IPS-NIHi7 (cell line): Measurements from ENCODE around the gene KLHDC2.
"Not testable (repeated sequence)": the region's sequence is repeated elsewhere in the genome, so short reads cannot be mapped to it uniquely, and the experiment has no call there.

Source experiments
- DNase-seq: peaks from one replicate; pipeline ENCODE4 v3.0.0; 2012; ENCODE audit warnings: mixed read lengths; ENCODE audit errors: extremely low spot score

KLHDC2 gene

GRCh38 chr14:49767571-49768300 is at the start of gene KLHDC2:
TSS of gene KLHDC2 (plus strand) at chr14:49768153. CDS start at chr14:49768469, 316 bp downstream.
- peak; percentile 87 for DNase-seq

- DNase-seq: no peak
Measured at GRCh38 chr14:49720744-49721143, 47.2 kb upstream of the KLHDC2 start.

GRCh38 chr14:49721733-49722435 is 46.1 kb upstream of the KLHDC2 start:
- DNase-seq: peak; percentile 31

- no peak for DNase-seq
Measured at GRCh38 chr14:49727171-49727570, 40.8 kb upstream of the KLHDC2 start.

DNA sequence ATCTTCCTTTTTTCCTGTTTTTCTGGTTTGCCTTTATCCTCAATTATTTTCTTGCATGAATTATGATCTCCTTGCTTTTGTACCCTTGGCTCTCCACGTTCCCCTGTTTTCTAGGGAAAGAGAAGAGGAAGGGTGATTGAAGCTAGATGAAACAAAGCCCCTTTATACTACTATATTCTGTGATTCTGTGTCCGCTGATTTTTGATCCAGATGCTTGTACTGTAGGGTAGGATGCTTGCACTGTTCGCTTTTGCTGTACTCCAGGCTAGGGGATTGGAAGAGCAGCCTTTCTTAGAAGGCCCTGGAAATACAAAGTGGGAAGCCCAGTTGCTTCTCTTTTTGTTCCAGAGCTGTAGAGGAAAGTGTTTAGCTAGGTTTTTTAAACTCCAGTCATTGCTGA is 35.1 kb upstream of the KLHDC2 start:
- no peak for DNase-seq

DNA sequence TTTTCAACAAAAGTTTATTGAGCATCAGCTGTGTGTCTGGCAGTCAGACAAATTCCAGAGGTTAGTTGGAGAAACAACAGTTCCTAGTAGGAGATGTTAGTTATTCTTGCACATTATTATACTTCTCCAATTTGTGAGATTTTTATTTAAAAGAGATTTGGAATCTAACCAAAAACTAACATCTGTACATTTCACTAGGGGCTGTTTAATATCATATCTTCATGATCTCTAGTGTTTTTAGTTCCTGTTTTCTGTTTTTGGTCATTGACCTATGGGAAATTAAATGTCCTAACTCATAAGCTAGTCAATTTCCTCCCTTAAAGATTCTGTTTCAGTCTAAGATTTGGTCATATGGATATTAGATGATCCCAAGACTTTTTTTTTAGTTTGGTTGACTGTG is 34.1 kb upstream of the KLHDC2 start:
- DNase-seq: no peak

DNA sequence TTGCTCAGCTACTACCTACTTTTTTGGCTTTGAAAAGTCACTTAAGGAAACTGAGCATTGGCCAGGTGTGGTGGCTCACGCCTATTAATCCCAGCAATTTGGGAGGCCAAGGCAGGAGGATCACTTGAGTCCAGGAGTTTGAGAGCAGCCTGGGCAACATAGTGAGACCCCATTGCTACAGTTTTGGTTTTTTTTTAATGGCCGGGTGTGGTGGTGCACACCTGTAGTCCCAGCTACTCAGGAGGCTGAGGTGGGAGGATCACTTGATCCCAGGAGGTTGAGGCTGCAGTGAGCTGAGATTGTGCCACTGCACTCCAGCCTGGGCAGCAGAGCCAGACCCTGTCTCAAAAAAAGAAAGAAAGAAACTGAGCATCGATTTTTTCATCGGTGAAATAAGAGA is 32.3 kb upstream of the KLHDC2 start:
- DNase-seq: not testable (repeated sequence)

GRCh38 chr14:49745191-49745590 is 22.8 kb upstream of the KLHDC2 start:
- no peak for DNase-seq

DNA sequence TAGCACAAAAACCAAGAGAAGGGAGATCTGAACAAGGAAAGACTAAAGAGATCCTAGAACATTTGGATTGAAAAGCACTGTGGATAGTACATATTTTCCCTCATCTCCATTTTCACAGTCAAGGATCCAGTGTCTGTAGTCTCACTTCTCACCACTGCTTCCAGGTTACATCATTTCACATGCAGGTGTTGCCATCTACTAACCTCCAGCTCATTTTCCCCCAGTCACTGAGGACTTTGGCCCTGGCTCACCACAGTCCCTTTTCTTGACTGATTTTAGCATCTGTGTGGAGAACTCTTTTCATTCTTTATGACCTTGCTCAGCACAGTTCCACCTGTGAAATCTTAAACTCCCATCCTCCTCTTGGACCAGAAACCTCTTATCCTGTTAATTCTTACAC is 21.5 kb upstream of the KLHDC2 start:
- not testable (repeated sequence) for DNase-seq

DNA sequence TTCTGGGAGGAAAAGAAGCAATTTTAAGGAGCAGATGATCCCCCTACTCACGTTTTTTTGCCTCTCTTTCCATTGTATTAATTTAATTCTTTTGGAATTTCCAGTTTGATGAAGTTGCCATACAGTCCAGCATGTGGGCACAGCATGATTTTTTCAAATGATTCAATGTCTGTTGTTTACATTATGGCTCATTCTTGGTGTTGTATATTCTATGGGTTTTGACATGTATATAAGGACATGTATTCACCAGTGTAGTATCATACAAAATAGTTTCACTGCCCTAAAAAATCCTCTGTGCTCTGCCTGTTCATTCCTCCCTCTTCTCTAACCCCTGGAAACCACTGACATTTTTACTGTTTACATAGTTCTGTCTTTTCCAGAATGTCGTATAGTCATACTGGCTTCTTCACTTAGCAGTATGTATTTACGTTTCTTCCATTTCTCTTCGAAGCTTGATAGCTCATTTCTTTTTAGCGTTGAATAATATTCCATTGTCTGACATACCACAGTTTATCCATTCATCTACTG is 13.3 kb upstream of the KLHDC2 start:
- DNase-seq: no peak

DNA sequence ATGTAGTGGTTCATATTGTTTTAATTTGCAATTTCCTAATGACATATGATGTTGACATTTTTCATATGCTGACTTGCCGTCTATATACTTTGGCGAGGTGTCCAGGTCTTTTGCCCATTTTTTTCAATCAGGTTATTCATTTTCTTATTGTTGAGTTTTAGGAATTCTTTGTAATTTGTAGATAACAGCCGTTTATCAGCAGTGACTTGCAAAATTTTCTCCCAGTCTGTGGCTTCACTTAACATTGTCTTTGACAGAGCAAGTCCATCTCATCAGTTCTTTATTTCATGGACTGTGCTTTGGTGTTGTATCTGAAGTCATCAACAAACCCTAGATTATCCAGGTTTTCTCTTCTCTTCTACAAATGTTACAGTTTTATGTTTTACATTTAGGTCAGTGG is 12.6 kb upstream of the KLHDC2 start:
- DNase-seq: no peak

DNA sequence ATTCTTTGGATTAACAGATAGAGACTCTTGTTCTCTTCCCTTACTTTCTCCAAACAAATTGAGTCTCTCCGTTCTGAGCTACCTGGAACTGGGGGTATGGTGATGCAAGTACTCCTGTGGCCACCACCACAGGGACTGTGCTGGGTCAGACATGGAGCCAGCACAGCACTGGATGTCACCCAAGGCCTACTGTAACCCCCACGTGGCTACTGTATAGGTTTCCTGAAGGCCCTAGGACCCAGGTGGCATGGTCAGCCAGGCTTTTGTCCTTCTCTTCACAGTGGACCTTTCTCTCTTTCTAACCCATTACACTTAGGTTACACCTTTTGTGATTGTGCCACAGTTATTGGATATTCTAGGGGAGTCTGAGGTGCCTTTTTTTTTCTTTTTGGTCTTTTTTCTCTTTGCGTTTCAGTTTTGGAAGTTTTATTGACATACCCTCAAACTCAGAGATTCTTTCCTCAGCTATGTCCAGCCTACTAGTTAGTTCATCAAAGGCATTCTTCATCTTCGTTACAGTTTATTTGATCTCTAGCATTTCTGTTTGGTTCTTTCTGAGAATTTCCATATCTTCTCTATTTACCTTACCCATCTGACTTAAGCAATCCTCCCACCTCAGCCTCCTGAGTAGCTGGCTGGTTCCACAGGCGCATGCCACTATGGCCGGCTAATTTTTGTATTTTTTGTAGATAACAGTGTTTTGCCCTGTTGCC is 6.0 kb upstream of the KLHDC2 start:
- no peak for DNase-seq

GRCh38 chr14:49766839-49767238 is 1.1 kb upstream of the KLHDC2 start:
- DNase-seq: no peak

DNA sequence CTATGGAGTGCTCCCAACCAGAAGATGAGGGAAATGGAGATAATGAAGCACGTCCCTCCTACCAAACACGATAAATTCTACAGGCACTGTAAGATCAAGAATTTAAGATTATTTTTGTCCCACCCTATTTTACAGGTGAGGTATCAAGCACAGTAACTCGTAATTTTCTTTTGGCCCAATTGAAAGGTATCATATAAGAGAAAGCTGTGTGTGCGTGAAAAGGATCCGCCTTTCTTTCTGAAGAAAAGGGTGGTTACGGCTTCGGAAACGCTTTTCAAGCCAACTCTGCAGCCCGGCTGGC is 733 bp upstream of the KLHDC2 start:
- no peak for DNase-seq

- DNase-seq: peak; percentile 25
Measured at GRCh38 chr14:49768301-49769121, 558 bp downstream of the KLHDC2 start.

GRCh38 chr14:49769171-49769570 is 1.2 kb downstream of the KLHDC2 start:
- no peak for DNase-seq

GRCh38 chr14:49769581-49770211 is 1.7 kb downstream of the KLHDC2 start:
- DNase-seq: no peak

GRCh38 chr14:49770212-49770817 is 2.4 kb downstream of the KLHDC2 start:
- no peak for DNase-seq

DNA sequence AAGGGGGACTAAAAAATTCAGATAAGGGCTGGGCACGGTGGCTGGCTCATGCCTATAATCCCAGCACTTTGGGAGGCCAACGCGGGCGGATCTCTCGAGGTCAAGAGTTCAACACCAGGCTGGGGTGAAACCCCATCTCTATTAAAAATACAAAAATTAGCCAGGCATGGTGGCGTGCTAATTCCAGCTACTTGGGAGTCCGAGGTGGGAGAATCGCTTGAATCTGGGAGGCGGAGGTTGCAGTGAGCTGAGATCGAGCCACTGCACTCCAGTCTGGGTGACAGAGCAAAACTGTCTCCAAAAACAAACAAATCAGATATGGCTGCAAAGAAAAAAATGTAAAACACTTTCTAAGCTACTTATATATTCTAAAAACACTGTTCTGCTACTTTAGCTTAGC is 3.7 kb downstream of the KLHDC2 start:
- DNase-seq: not testable (repeated sequence)

DNA sequence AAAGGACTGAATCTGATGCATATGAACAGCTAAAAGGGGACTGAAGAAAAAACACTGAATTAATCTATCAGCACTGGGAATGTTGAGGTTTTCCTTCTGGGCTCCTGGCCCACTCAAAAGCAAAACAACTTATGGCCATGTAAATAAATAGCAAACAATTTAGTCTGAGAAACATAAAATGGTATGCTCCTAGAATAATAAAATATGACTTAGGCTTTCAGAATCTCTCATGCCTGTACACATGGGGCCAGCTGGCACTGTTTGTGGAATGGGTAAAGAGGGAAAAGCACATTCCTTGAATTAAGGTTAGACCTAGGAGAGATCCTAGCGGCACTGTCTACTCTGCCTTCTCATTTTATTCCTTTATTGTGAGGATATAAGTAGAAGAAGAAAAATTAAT is 6.2 kb downstream of the KLHDC2 start:
- DNase-seq: no peak

- DNase-seq: no peak
Measured at GRCh38 chr14:49778421-49778820, 10.5 kb downstream of the KLHDC2 start.
